Smooth muscle cell (in vitro differentiated cells): Measurements from ENCODE around the gene PALM. TPM values are rescaled to one million over a fixed set of nuclear protein-coding genes. Genes with fewer than 3 reads are reported as not detected.
A peak's percentile ranks its signal among the peaks of the same experiment; 100 is the strongest.

Source experiments
- DNase-seq: peaks from one replicate; lab custom pipeline; 2025; ENCODE audit not compliant: unreplicated experiment; lab: John Stamatoyannopoulos, UW
- H2AFZ ChIP-seq: fragments of 200-600 bp; sonication (generic); 2 replicates; pipeline ENCODE4 v1.6.0; 2016; ENCODE audit warnings: antibody characterized with exemption, low read depth, mild to moderate bottlenecking
- H3F3A ChIP-seq: fragments of 200-600 bp; sonication (generic); 2 replicates; pipeline ENCODE4 v1.6.0; 2017; ENCODE audit warnings: antibody characterized with exemption, low read depth
- H3K27ac ChIP-seq: fragments of 200-600 bp; sonication (generic); 2 replicates; pipeline ENCODE4 v1.5.1; 2016; ENCODE audit warnings: low read depth, mild to moderate bottlenecking
- H3K27me3 ChIP-seq: fragments of 200-600 bp; sonication (generic); 2 replicates; pipeline ENCODE4 v1.6.1; 2016; ENCODE audit warnings: low read depth, mild to moderate bottlenecking
- H3K36me3 ChIP-seq: fragments of 200-600 bp; sonication (generic); 2 replicates; pipeline ENCODE4 v1.5.1; 2016; ENCODE audit warnings: low read depth
- H3K4me1 ChIP-seq: fragments of 200-600 bp; sonication (generic); 2 replicates; pipeline ENCODE4 v1.5.1; 2016; ENCODE audit warnings: low read depth
- H3K4me2 ChIP-seq: fragments of 200-600 bp; sonication (generic); 2 replicates; pipeline ENCODE4 v1.6.0; 2016; ENCODE audit warnings: mild to moderate bottlenecking
- H3K4me3 ChIP-seq: fragments of 200-600 bp; sonication (generic); 2 replicates; pipeline ENCODE4 v1.5.1; 2016; ENCODE audit warnings: mild to moderate bottlenecking
- H3K79me2 ChIP-seq: fragments of 200-600 bp; sonication (generic); 2 replicates; pipeline ENCODE4 v1.6.0; 2016; ENCODE audit warnings: low read depth, mild to moderate bottlenecking
- H3K9ac ChIP-seq: fragments of 200-600 bp; sonication (generic); 2 replicates; pipeline ENCODE4 v1.6.0; 2016; ENCODE audit warnings: low read depth
- H3K9me3 ChIP-seq: fragments of 200-600 bp; sonication (generic); replicated peaks from 2 replicates; pipeline ENCODE4 v1.5.1; 2016; ENCODE audit warnings: low read depth
- H4K20me1 ChIP-seq: fragments of 200-600 bp; sonication (generic); 2 replicates; pipeline ENCODE4 v1.6.0; 2016; ENCODE audit warnings: low read depth
- WGBS: methylation state at CpG from one replicate; pipeline ENCODE4 v1.1.7; 2016; ENCODE audit warnings: low lambda C conversion rate; 5-methylcytosine and 5-hydroxymethylcytosine counted together
- polyA plus RNA-seq: library from polyadenylated mRNA; unstranded; fragments of >200 nt; fragmentation: Nextera tagmentation; extraction: Ambion mirVana; gene quantifications from 2 replicates; pipeline ENCODE4 v1.2.1, GENCODE V29; 2016
- total RNA-seq: library from RNA; depleted of rRNA; stranded (reverse); fragments of >200 nt; gene quantifications from 2 replicates; pipeline ENCODE4 v1.2.3, GENCODE V29; 2014
- TF ChIP-seq, protein P1 (sequence below): fragments of 200-600 bp; sonication (generic); IDR thresholded peaks from 2 replicates; pipeline ENCODE4 v1.5.1; 2017; ENCODE audit warnings: borderline replicate concordance, mild to moderate bottlenecking, antibody characterized with exemption; ENCODE audit not compliant: insufficient read depth, poor library complexity, severe bottlenecking

Gene PALM
- total and polyA plus RNA-seq, 2 experiments from 2014 or later: 11.1 to 16.6 TPM

DNA sequence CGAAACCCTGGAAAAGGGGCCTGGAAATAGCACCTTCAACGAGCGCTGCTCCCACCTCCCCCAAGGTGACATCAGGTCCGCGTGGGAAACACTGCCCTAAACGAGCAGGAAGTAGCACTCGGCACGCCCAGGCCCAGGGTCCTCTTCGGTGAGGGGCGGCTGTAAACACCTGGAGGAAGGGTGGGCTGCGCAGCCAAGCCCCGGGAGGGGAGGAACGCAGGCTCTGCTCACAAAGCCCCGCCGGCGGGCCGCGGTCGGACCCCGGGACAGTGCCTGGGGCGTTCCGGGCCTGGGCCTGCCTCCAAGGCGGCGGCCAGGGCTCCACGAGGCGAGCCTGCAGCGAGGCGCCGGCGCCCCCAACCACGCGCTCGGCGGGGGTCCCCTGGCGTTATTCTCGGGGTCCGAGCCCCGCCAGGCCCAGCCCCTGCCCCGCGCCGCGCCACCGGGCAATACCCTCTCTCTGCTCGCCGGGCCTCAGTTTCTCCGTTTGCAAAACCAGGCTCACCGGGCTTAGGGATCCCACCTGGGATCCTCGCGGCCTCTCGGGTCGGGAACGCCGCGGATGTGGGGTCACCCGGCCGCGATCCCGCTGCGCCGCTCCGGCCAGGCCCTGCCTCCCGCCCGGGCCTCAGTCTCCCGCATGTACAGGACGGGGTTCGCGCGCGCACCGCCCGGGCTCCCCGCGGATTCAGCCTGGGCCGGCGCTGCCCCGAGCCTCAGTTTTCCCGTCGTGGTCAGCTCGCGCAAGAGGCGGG, 46.4 kb upstream of the PALM start:
- peak overlapping the region; percentile 87 for H3K9ac ChIP-seq
- H2AFZ ChIP-seq: no peak overlapping the region

DNA sequence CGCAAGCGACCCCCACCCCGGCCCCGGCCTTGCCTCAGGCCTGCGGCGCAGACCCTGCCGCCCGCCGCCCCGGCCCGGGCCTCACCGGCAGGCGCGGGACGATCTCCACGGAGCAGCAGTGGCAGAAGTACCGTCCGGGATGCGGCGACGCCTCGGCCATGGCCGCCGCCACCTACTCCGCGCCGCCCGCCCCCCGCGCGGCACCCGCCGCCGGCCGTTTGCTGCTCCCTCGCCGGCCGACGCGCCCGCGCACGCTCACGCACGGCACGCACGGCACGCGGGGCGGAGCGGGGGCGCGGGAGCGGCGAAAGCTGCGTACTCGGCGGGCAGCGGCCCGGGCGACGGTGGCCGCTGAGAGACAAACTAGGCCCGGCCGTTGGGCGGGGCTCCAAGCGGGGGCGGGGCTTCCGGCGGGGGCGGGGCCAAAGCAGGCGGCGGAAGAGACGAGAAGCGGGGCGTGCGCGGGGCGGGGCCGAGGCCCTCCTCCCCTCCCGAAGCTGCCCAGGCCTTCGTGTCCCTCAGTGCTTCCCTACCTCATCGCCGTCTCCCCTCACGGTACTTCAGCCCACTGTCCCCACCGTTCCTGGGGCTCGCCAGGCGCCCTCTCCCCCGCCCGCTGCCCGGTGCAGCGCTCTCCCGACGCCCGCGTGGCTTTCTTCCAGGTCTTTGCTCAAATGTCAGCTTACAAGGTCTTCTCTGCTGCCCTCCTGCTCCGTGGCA, 45.6 kb upstream of the PALM start, which contains the start of gene RNF126:
TSS of gene RNF126 (minus strand) at position 253 of the 720 bp plus-strand sequence. CDS start at position 160, 93 bp downstream.
- 5% methylated on average over 30 of the region's 97 CpGs for WGBS
- Histone ChIP-seq H3K36me3 (no peaks in the 10 kb centered on the region), H3K79me2 (peaks cover 52% of the 10 kb centered on the region), H3K4me3 (peak within 1 kb of the TSS; percentile 91), H2AFZ (peak within 1 kb of the TSS; percentile 89), H3K4me2 (peak within 1 kb of the TSS; percentile 99), H3K9ac (peak within 1 kb of the TSS; percentile 87), H3K4me1 (peaks cover 15% of the 10 kb centered on the region), H3K27ac (peak within 1 kb of the TSS; percentile 92), H3F3A (peaks cover 8% of the 10 kb centered on the region), H4K20me1 (peaks cover 45% of the 10 kb centered on the region), H3K9me3 (no peaks in the 10 kb centered on the region), H3K27me3 (no peaks in the 10 kb centered on the region)
- TF ChIP-seq, protein P1, sequence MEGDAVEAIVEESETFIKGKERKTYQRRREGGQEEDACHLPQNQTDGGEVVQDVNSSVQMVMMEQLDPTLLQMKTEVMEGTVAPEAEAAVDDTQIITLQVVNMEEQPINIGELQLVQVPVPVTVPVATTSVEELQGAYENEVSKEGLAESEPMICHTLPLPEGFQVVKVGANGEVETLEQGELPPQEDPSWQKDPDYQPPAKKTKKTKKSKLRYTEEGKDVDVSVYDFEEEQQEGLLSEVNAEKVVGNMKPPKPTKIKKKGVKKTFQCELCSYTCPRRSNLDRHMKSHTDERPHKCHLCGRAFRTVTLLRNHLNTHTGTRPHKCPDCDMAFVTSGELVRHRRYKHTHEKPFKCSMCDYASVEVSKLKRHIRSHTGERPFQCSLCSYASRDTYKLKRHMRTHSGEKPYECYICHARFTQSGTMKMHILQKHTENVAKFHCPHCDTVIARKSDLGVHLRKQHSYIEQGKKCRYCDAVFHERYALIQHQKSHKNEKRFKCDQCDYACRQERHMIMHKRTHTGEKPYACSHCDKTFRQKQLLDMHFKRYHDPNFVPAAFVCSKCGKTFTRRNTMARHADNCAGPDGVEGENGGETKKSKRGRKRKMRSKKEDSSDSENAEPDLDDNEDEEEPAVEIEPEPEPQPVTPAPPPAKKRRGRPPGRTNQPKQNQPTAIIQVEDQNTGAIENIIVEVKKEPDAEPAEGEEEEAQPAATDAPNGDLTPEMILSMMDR: no peak
- DNase-seq: peak; percentile 88

More for the DNA sequence above, 46.4 kb upstream of the PALM start:
- Histone ChIP-seq H3K4me1 (peaks cover 15% of the 10 kb centered on the region), H3K9me3 (no peaks in the 10 kb centered on the region), H3K27ac (peak overlapping the region; percentile 92), H4K20me1 (peaks cover 52% of the 10 kb centered on the region), H3K4me3 (peak overlapping the region; percentile 91), H3K4me2 (peak overlapping the region; percentile 99), H3F3A (peaks cover 8% of the 10 kb centered on the region), H3K36me3 (no peaks in the 10 kb centered on the region), H3K27me3 (no peaks in the 10 kb centered on the region), H3K79me2 (peaks cover 59% of the 10 kb centered on the region)
- TF ChIP-seq, protein P1: no peak
- under 1% methylated on average over 73 of the region's 81 CpGs for WGBS
- DNase-seq: no peak

- peak overlapping the region; percentile 94 for H3K4me2 ChIP-seq
- peak overlapping the region; percentile 77 for H3K27ac ChIP-seq
- peaks cover 15% of the 10 kb centered on the region for H3K4me1 ChIP-seq
- no peaks in the 10 kb centered on the region for H3K27me3 ChIP-seq
- 73% methylated on average over 18 of the region's 18 CpGs for WGBS
- peaks cover 39% of the 10 kb centered on the region for H4K20me1 ChIP-seq
- H3K79me2 ChIP-seq: peaks cover 46% of the 10 kb centered on the region
- H3K9ac ChIP-seq: peak overlapping the region; percentile 54
- H3K36me3 ChIP-seq: no peaks in the 10 kb centered on the region
- no peaks in the 10 kb centered on the region for H3K9me3 ChIP-seq
- peak overlapping the region; percentile 89 for H2AFZ ChIP-seq
- H3F3A ChIP-seq: peaks cover 8% of the 10 kb centered on the region
- TF ChIP-seq, protein P1: no peak
- H3K4me3 ChIP-seq: peak overlapping the region; percentile 91
- no peak for DNase-seq
Measured at GRCh38 chr19:663682-664117, 45.0 kb upstream of the PALM start.
